Mucosa of descending colon (tissue), 3 donors: Measurements from ENCODE around the gene COG5. TPM values are rescaled to one million over a fixed set of nuclear protein-coding genes. Genes with fewer than 3 reads are reported as not detected.
A peak's percentile ranks its signal among the peaks of the same experiment; 100 is the strongest.

Experiments
- ATAC-seq: fragments of 200-7000 bp; cut with Tn5 transposase; one replicate; pipeline ENCODE4 v1.9.1; 2020; ENCODE audit warnings: mild to moderate bottlenecking, moderate library complexity
- DNase-seq, 3 donors: peaks; one replicate each; pipeline ENCODE4 v3.0.0-alpha.2; 2020
- H3K36me3 ChIP-seq: fragments of 200-600 bp; one replicate; pipeline ENCODE4 v1.8.0; 2021; ENCODE audit warnings: low read depth, mild to moderate bottlenecking
- H3K4me1 ChIP-seq: fragments of 200-600 bp; one replicate; pipeline ENCODE4 v1.8.0; 2021; ENCODE audit warnings: low read depth, mild to moderate bottlenecking
- H3K4me3 ChIP-seq: fragments of 200-600 bp; one replicate; pipeline ENCODE4 v1.8.0; 2021; ENCODE audit warnings: mild to moderate bottlenecking
- H3K9me3 ChIP-seq: fragments of 200-600 bp; one replicate; pipeline ENCODE4 v1.8.0; 2021; ENCODE audit warnings: mild to moderate bottlenecking
- intact Hi-C, 2 donors: fragments of 100-400 bp; cut with DNase I in 1 of 2; cut with micrococcal nuclease in 1 of 2; formaldehyde crosslinking; loops; one replicate each; pipeline versions ENCODE4 v1.11.0 to v1.11.1; 2022; cut with DNase I, micrococcal nuclease
- total RNA-seq, 3 donors: library from RNA; stranded (reverse); fragmentation: NEBNext Ultra II Directional in 2 of 3; extraction: Animal tissue kit (Norgen Biotek cat#: 25700) in 2 of 3; gene quantifications; one replicate each; pipeline versions ENCODE4 v1.2.1 to v1.2.4, GENCODE V29; 2021 to 2023
- TF ChIP-seq, protein P1 (sequence below): fragments of 200-600 bp; IDR thresholded peaks from one replicate; pipeline ENCODE4 v1.8.0; 2022; ENCODE audit warnings: antibody characterized with exemption, mild to moderate bottlenecking
- donor health status: DM: no; HTN: no; CAD: no; lungs with moderate emphysema.
- donor health status: DM: no; HTN: no; CAD: no.
- donor health status: DM: no; HTN: yes; CAD: no.

COG5 gene
- total RNA-seq, 3 donors from 2014 or later, result 46.8 to 56.4 (median 47.7) TPM

DNA sequence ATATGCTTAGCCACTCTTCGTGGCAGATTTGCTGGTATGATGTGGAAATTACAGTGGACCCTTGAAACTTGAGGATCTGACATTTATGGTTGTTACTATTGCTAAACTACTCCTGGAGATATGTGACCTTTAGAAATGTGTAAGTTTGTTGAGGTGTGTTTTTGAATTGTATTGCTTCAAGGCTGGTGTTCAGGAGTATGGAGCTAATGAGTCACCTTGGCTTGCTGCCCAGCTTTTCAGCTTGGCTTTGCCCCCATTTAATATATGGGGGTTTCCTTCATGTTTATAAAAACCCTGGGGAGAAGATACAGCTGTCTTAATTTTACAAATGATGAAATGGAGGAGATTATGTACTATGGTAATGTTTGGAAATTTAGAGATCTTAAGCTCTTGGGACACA, 383.3 kb downstream of the COG5 start:
- H3K4me3 ChIP-seq, result no peak overlapping the region
- TF ChIP-seq, protein P1, sequence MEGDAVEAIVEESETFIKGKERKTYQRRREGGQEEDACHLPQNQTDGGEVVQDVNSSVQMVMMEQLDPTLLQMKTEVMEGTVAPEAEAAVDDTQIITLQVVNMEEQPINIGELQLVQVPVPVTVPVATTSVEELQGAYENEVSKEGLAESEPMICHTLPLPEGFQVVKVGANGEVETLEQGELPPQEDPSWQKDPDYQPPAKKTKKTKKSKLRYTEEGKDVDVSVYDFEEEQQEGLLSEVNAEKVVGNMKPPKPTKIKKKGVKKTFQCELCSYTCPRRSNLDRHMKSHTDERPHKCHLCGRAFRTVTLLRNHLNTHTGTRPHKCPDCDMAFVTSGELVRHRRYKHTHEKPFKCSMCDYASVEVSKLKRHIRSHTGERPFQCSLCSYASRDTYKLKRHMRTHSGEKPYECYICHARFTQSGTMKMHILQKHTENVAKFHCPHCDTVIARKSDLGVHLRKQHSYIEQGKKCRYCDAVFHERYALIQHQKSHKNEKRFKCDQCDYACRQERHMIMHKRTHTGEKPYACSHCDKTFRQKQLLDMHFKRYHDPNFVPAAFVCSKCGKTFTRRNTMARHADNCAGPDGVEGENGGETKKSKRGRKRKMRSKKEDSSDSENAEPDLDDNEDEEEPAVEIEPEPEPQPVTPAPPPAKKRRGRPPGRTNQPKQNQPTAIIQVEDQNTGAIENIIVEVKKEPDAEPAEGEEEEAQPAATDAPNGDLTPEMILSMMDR, result no peak
- H3K4me1 ChIP-seq, result peaks cover 22% of the 10 kb centered on the region
- ATAC-seq (peak; percentile 85), DNase-seq (peak in 1 of 3 donors; percentile 50)
- H3K9me3 ChIP-seq, result no peaks in the 10 kb centered on the region
- no peaks in the 10 kb centered on the region for H3K36me3 ChIP-seq
- intact Hi-C loops, result no loop called here

DNA sequence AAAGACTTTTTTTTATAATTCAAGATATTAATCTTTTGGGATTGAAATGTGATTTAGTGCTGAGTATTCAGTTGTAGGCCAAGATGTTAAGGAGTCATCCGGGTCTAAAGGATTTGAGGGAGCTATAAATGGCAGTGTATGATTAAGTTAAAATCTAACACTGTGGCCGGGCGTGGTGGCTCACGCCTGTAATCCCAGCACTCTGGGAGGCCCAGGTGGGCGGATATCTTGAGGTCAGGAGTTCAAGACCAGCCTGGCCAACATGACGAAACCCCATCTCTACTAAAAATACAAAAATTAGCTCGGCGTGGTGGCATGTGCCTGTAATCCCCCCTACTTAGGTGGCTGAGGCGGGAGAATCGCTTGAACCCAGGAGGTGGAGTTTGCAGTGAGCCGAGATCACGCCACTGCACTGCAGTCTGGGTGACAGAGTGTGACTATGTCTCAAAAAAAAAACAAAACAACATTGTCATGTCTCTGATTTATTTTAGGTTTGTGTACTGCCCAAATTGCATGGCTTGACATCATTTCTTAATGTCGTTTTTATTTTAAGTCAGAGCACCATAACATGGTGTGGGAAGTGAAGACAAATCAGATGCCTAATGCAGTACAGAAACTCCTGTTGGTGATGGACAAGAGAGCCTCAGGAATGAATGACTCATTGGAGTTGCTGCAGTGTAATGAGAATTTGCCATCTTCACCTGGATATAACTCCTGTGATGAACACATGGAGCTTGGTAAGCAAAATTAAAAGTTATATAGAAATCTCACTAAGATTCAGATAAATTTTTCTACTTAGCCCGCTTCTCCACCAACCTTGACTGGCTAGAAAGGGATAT, 384.2 kb downstream of the COG5 start:
- ATAC-seq, result peak; percentile 56
- no peak for DNase-seq
- intact Hi-C loops, result no loop called here

DNA sequence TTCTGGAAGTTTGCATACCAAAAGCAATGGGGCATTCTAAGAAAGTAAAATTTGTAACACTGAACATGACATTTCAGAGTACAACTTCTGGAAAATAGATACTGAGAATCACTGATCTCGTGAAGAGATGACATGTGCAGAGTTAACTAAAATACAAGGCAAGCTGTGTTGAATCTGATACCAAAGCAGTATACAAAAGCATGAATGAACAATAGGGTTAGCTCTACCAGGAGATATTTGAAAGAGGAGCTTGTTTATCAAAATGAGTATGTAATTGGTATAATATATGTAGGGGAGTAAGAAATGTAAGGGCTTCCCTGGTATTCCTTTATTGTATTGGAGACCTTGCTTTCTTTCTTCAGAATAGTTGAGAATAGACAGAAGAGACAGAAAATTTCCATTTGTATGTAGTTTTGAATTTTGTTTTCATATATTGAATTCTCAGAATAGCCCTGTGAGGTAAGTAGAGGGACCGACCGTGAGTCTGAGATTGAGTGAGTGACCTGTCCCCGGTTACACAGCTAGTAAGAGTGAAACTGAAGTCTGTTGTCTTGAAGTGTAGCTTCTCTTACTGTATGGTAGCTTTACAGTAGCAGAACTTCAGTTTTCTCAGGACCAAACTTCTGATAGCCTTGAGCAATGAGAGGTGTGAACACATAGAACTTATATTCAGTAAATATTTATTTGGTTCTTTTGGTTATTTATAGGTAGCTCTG, 389.9 kb downstream of the COG5 start:
- Histone ChIP-seq H3K4me1 (peaks cover 12% of the 10 kb centered on the region), H3K4me3 (no peak overlapping the region), H3K9me3 (no peaks in the 10 kb centered on the region), H3K36me3 (no peaks in the 10 kb centered on the region)
- no peak for DNase-seq
- ATAC-seq, result no peak
- intact Hi-C loops, result no loop called here
- TF ChIP-seq, protein P1, result no peak

More for the DNA sequence above, 384.2 kb downstream of the COG5 start:
- H3K36me3 ChIP-seq, result no peaks in the 10 kb centered on the region
- no peak overlapping the region for H3K4me3 ChIP-seq
- TF ChIP-seq, protein P1, result no peak
- peaks cover 21% of the 10 kb centered on the region for H3K4me1 ChIP-seq
- no peaks in the 10 kb centered on the region for H3K9me3 ChIP-seq

DNA sequence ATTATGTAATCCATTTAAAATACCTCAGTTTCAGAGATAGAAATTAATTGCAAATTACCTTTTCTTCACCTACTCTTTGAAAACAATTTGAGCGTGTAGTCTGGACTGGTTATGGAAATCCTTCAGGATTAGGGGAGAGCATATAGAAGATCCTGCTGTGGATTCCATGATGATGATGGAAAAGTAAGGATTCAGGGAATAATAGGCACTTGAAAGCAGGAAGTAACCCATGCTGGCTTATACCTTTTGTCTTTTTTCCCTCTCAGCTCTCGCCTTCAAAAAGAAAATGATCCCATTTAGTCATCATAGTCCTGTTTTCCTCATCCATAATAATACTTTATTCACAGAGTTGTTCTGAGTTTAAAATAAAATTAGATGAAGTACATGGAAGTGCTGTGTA, 390.5 kb downstream of the COG5 start:
- DNase-seq (no peak), ATAC-seq (no peak)
- intact Hi-C loops, result no loop called here
- no peaks in the 10 kb centered on the region for H3K9me3 ChIP-seq
- H3K4me1 ChIP-seq, result peaks cover 12% of the 10 kb centered on the region
- TF ChIP-seq, protein P1, result no peak
- H3K36me3 ChIP-seq, result peaks cover 5% of the 10 kb centered on the region
- H3K4me3 ChIP-seq, result no peak overlapping the region

DNA sequence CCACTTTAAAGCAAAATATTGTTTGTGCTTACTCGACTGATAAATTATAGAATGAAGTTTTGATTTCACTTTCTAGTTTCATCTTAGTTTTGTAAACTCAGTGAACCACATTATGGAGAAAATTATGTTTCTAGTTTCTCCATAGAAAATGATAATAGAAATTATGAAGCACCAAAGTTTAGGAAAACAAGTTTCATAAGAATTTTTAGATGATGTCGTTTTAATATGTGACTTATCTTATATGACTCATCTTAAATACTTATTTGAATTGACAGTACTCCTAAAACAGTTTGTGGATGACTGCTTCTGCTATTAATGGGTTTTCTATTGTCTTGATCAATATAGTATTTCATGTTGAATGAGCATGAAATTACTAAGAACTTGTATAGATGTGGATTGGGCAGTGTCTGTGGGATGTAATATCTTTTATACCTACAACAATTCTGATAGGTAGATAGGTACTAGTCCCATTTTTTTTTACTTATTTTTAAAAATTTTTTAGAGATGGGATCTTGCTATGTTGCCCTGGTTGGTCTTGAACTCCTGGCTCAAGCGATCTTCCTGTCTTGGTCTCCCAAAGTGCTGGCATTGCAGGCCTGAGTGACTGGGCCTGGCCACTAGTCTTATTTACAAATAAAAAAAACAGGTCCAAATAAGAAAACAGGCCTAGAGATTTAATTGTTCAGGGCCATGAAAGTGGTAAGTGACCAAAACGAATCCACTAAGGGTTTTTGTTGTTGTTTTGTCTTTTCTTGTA, 391.3 kb downstream of the COG5 start:
- Histone ChIP-seq H3K9me3 (no peaks in the 10 kb centered on the region), H3K4me3 (no peak overlapping the region), H3K4me1 (peaks cover 12% of the 10 kb centered on the region), H3K36me3 (peaks cover 5% of the 10 kb centered on the region)
- DNase-seq (no peak), ATAC-seq (no peak)
- TF ChIP-seq, protein P1, result no peak
- intact Hi-C loops, result no loop called here
